ENCODE data around the gene ELP4. TPM values are rescaled to one million over a fixed set of nuclear protein-coding genes. Genes with fewer than 3 reads are reported as not detected.
A peak's percentile ranks its signal among the peaks of the same experiment; 100 is the strongest.

Gene ELP4
- total RNA-seq, 1 donor from 2014 or later: 19.5 TPM

- no peaks in the 10 kb centered on the region for H3K36me3 Mint-ChIP-seq
- no peaks in the 10 kb centered on the region for H3K27me3 Mint-ChIP-seq (ENCODE audit: low read depth)
- no peaks in the 10 kb centered on the region for H3K9me3 Mint-ChIP-seq
- peaks cover 2% of the 10 kb centered on the region for H3K4me1 Mint-ChIP-seq
- no peak overlapping the region for H3K27ac Mint-ChIP-seq
- H3K4me3 Mint-ChIP-seq: no peak overlapping the region
- no peak for TF ChIP-seq CTCF (IDR thresholded peaks at IDR 0.05; ENCODE audit: unreplicated experiment)
- no peak for DNase-seq (ENCODE audit: low spot score in 2 of 2, unreplicated experiment in 2 of 2)
These were observed 131.0 kb downstream of the ELP4 start for GRCh38 chr11:31640611-31641010.

GRCh38 chr11:31641477-31642062, 132.0 kb downstream of the ELP4 start:
- Mint-ChIP-seq H3K9me3 (no peaks in the 10 kb centered on the region), H3K4me1 (peaks cover 2% of the 10 kb centered on the region), H3K4me3 (no peak overlapping the region), H3K36me3 (no peaks in the 10 kb centered on the region), H3K27me3 (ENCODE audit: low read depth) (no peaks in the 10 kb centered on the region), H3K27ac (no peak overlapping the region)
- TF ChIP-seq CTCF (IDR thresholded peaks at IDR 0.05; ENCODE audit: unreplicated experiment): peak; percentile 67
- DNase-seq (ENCODE audit: low spot score in 2 of 2, unreplicated experiment in 2 of 2): peak in 1 of 2 experiments; percentile 39

- H3K27me3 Mint-ChIP-seq (ENCODE audit: low read depth): no peaks in the 10 kb centered on the region
- H3K4me3 Mint-ChIP-seq: no peak overlapping the region
- H3K4me1 Mint-ChIP-seq: peaks cover 2% of the 10 kb centered on the region
- no peaks in the 10 kb centered on the region for H3K9me3 Mint-ChIP-seq
- no peaks in the 10 kb centered on the region for H3K36me3 Mint-ChIP-seq
- TF ChIP-seq CTCF (IDR thresholded peaks at IDR 0.05; ENCODE audit: unreplicated experiment): no peak
- no peak overlapping the region for H3K27ac Mint-ChIP-seq
- no peak for DNase-seq (ENCODE audit: low spot score in 2 of 2, unreplicated experiment in 2 of 2)
These were observed 134.3 kb downstream of the ELP4 start for GRCh38 chr11:31643857-31644256.

DNA sequence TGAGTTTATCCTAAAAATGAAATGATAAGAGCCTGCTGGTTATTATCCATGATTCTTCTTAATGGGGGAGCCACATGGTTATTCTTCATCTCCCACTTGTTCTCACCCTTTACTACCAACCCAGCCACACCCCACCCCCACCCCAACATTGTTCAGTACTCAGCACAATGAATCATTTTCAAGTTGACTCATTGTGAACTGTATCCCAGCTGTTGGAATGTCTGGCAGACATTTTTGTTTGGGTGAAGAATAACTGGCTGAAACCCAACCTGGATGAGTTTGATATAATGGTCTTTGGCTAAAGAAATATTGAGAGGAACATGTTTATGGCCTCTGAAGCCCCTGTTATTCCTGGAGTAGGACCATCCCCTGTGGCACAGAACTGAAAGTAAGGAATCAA, 136.2 kb downstream of the ELP4 start:
- H3K36me3 Mint-ChIP-seq: no peaks in the 10 kb centered on the region
- TF ChIP-seq CTCF (IDR thresholded peaks at IDR 0.05; ENCODE audit: unreplicated experiment): no peak
- H3K27ac Mint-ChIP-seq: no peak overlapping the region
- H3K27me3 Mint-ChIP-seq (ENCODE audit: low read depth): no peaks in the 10 kb centered on the region
- no peaks in the 10 kb centered on the region for H3K9me3 Mint-ChIP-seq
- H3K4me3 Mint-ChIP-seq: no peak overlapping the region
- H3K4me1 Mint-ChIP-seq: peaks cover 2% of the 10 kb centered on the region
- DNase-seq (ENCODE audit: low spot score in 2 of 2, unreplicated experiment in 2 of 2): no peak

DNA sequence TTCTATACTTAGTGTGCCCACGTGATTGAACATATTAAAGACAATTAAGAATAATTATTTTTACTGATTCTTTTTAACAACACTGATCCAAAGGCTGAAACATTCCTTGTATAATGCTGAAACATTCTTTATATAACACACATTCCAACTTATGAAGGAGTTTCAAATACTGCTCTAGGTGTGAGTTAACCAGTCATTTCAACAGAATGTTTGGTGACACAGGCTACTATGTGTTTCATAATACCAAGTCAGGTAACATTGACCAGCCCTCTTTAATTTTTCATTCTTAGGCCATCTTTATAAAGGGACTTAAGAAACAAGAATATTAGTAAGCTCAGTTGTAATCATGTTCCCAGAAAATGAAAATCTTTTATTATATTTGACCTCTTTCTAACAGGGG, 136.6 kb downstream of the ELP4 start:
- Mint-ChIP-seq H3K4me1 (peaks cover 2% of the 10 kb centered on the region), H3K4me3 (no peak overlapping the region), H3K27me3 (ENCODE audit: low read depth) (no peaks in the 10 kb centered on the region), H3K27ac (no peak overlapping the region), H3K36me3 (no peaks in the 10 kb centered on the region), H3K9me3 (no peaks in the 10 kb centered on the region)
- TF ChIP-seq CTCF (IDR thresholded peaks at IDR 0.05; ENCODE audit: unreplicated experiment): no peak
- no peak for DNase-seq (ENCODE audit: low spot score in 2 of 2, unreplicated experiment in 2 of 2)
